ENCODE results near the gene GABARAPL2.

The GABARAPL2 gene

DNA sequence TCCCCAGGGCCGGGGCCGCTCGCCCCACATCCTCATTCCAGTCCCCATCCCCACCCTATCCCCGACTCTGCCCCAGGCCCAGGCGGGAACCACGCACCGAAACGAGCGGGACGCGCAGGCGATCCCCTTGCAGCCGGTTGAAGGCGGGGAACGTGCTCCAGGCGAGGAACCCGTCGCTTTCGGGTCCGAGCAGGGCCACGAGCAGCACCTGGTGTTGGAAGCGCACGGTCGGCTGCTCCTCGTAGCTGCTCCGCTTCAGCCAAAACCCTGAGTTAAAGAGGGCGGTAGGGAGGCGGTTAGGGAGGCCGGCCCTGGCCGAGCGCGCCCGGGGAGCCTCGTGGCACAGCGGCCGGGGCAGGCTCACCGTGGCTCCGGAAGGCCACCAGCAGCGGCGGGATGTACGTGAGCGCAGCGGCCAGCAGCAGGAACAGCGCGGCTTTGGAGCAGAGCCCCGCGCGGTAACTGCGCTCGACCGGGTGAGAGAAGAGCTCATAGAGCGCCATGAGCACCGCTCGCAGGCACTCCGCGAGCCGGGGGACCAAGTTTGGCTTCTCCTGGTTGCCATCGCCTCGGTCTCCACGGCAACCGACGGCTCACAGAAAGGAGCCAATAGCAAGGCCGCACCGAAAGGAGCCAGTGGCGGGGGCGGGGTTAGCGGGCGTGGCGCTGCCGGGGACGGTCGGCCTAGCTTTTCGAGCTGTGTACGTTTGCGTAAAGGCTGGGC lies 10.3 kb upstream of the GABARAPL2 start, which contains the start of gene TMEM231:
Gene TMEM231 (minus strand): TSS at position 546 of the 724 bp plus-strand sequence. CDS start 43 bp downstream, at position 503.
- peak within 1 kb of the TSS; percentile 78 to 95 for H3K4me3 ChIP-seq (ENCODE audit: low read depth in 1 of 2, low read length in 2 of 2)
- H3K9me3 ChIP-seq (ENCODE audit: control insufficient read depth in 1 of 2, low read length in 2 of 2) = no peaks in the 10 kb centered on the region
- peak within 1 kb of the TSS; percentile 75 for H3K27ac ChIP-seq (ENCODE audit: low read length)
- peaks cover 0 to 8% of the 10 kb centered on the region in 2 donors for H3K4me1 ChIP-seq (ENCODE audit: control insufficient read depth in 1 of 2, insufficient read depth in 2 of 2, low read length in 2 of 2)
- H3K36me3 ChIP-seq (ENCODE audit: control insufficient read depth in 1 of 2, insufficient read depth in 2 of 2, low read length in 2 of 2) = no peaks in the 10 kb centered on the region
- H3K27me3 ChIP-seq (ENCODE audit: low read depth, low read length) = no peaks in the 10 kb centered on the region

DNA sequence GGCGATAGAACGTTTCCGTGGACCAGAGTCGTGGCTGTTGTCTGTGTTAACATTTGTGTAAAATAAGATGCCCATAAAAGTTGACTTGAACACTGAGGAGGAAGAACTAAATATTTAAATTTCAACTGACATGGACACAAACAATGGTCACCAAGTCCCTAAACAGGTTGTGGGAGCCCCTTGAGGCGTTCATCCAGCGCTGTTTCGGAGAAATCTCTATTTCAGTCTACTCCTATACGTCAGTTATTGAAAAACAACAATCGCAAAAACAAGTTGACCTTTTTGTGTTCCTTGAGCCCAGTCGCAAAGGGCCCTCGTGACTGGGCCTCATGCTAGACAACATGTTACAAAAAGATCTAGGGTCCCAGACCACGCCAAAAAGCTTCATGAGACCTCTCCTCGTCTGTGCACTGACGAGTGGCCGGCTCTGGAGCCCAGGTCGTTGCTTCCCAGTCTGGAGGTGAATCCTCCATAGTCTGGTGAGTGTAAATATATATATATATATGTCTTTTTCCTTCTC lies 9.7 kb upstream of the GABARAPL2 start:
- H3K9me3 ChIP-seq (ENCODE audit: control insufficient read depth in 1 of 2, low read length in 2 of 2) = no peaks in the 10 kb centered on the region
- H3K27ac ChIP-seq (ENCODE audit: low read length) = peak overlapping the region; percentile 75
- no peaks in the 10 kb centered on the region for H3K27me3 ChIP-seq (ENCODE audit: low read depth, low read length)
- no peaks in the 10 kb centered on the region for H3K36me3 ChIP-seq (ENCODE audit: control insufficient read depth in 1 of 2, insufficient read depth in 2 of 2, low read length in 2 of 2)
- H3K4me1 ChIP-seq (ENCODE audit: control insufficient read depth in 1 of 2, insufficient read depth in 2 of 2, low read length in 2 of 2) = peaks cover 0 to 8% of the 10 kb centered on the region in 2 donors
- peak overlapping the region; percentile 78 to 95 for H3K4me3 ChIP-seq (ENCODE audit: low read depth in 1 of 2, low read length in 2 of 2)

DNA sequence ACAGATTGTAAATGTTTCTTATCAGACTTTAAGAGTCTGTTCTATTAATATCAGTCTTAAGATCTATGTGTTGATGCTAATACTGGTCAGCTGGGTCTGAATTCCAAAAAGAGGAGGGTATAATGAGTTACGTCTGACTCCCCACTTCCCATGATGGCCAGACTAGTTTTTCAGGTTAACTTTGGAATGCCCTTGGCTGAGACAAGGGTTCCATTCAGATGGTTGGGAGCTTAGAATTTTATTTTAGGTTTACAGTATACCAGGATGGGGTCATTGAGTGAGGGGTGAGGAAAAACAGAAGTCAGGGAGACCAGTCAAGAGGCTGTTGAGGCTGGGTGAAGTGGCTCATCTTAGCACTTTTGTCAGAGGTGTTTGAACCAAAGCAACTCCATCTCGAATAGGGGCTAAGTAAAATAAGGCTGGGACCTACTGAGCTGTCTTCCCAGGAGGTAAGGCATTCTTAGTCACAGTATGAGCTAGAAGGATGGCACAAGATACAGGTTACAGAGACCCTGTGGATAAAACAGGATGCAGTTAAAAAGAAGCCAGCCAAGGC lies 7.3 kb upstream of the GABARAPL2 start:
- no peaks in the 10 kb centered on the region for H3K27me3 ChIP-seq (ENCODE audit: low read depth, low read length)
- no peak overlapping the region for H3K27ac ChIP-seq (ENCODE audit: low read length)
- H3K4me3 ChIP-seq (ENCODE audit: low read depth in 1 of 2, low read length in 2 of 2) = no peak overlapping the region
- no peaks in the 10 kb centered on the region for H3K36me3 ChIP-seq (ENCODE audit: control insufficient read depth in 1 of 2, insufficient read depth in 2 of 2, low read length in 2 of 2)
- H3K4me1 ChIP-seq (ENCODE audit: control insufficient read depth in 1 of 2, insufficient read depth in 2 of 2, low read length in 2 of 2) = peaks cover 0 to 8% of the 10 kb centered on the region in 2 donors
- no peaks in the 10 kb centered on the region for H3K9me3 ChIP-seq (ENCODE audit: control insufficient read depth in 1 of 2, low read length in 2 of 2)

- peaks cover 0 to 5% of the 10 kb centered on the region in 2 donors for H3K4me1 ChIP-seq (ENCODE audit: control insufficient read depth in 1 of 2, insufficient read depth in 2 of 2, low read length in 2 of 2)
- no peaks in the 10 kb centered on the region for H3K27me3 ChIP-seq (ENCODE audit: low read depth, low read length)
- H3K27ac ChIP-seq (ENCODE audit: low read length) = no peak overlapping the region
- H3K36me3 ChIP-seq (ENCODE audit: control insufficient read depth in 1 of 2, insufficient read depth in 2 of 2, low read length in 2 of 2) = no peaks in the 10 kb centered on the region
- no peaks in the 10 kb centered on the region for H3K9me3 ChIP-seq (ENCODE audit: control insufficient read depth in 1 of 2, low read length in 2 of 2)
- H3K4me3 ChIP-seq (ENCODE audit: low read depth in 1 of 2, low read length in 2 of 2) = no peak overlapping the region
Observed at GRCh38 chr16:75559564-75560372, 6.4 kb upstream of the GABARAPL2 start.

GRCh38 chr16:75565640-75566039 lies 539 bp upstream of the GABARAPL2 start:
- peak overlapping the region; percentile 72 for H3K27ac ChIP-seq (ENCODE audit: low read length)
- no peaks in the 10 kb centered on the region for H3K27me3 ChIP-seq (ENCODE audit: low read depth, low read length)
- peaks cover 24 to 27% of the 10 kb centered on the region in 2 donors for H3K36me3 ChIP-seq (ENCODE audit: control insufficient read depth in 1 of 2, insufficient read depth in 2 of 2, low read length in 2 of 2)
- H3K4me3 ChIP-seq (ENCODE audit: low read depth in 1 of 2, low read length in 2 of 2) = peak overlapping the region; percentile 93 to 99
- H3K4me1 ChIP-seq (ENCODE audit: control insufficient read depth in 1 of 2, insufficient read depth in 2 of 2, low read length in 2 of 2) = peaks cover 9 to 43% of the 10 kb centered on the region in 2 donors
- H3K9me3 ChIP-seq (ENCODE audit: control insufficient read depth in 1 of 2, low read length in 2 of 2) = no peaks in the 10 kb centered on the region

GRCh38 chr16:75566758-75567255 lies 628 bp downstream of the GABARAPL2 start:
- H3K36me3 ChIP-seq (ENCODE audit: control insufficient read depth in 1 of 2, insufficient read depth in 2 of 2, low read length in 2 of 2) = peaks cover 24 to 36% of the 10 kb centered on the region in 2 donors
- no peaks in the 10 kb centered on the region for H3K9me3 ChIP-seq (ENCODE audit: control insufficient read depth in 1 of 2, low read length in 2 of 2)
- no peaks in the 10 kb centered on the region for H3K27me3 ChIP-seq (ENCODE audit: low read depth, low read length)
- H3K4me3 ChIP-seq (ENCODE audit: low read depth in 1 of 2, low read length in 2 of 2) = peak overlapping the region; percentile 93 to 99
- peaks cover 9 to 50% of the 10 kb centered on the region in 2 donors for H3K4me1 ChIP-seq (ENCODE audit: control insufficient read depth in 1 of 2, insufficient read depth in 2 of 2, low read length in 2 of 2)
- H3K27ac ChIP-seq (ENCODE audit: low read length) = peak overlapping the region; percentile 8

DNA sequence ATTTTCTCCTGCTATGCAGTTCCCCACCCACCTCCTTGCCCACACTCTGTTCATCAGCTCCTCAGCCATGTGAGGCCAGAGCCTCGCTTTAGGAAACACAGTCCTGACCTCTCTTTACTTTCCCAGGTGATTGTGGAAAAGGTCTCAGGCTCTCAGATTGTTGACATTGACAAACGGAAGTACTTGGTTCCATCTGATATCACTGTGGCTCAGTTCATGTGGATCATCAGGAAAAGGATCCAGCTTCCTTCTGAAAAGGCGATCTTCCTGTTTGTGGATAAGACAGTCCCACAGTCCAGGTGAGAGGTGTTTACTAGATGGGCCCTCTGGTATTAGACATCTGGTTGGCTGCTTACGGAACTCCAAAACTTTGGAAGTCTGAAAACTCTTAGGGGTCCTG lies 1.7 kb downstream of the GABARAPL2 start:
- Histone ChIP-seq H3K27me3 (ENCODE audit: low read depth, low read length) (no peaks in the 10 kb centered on the region), H3K4me1 (ENCODE audit: control insufficient read depth in 1 of 2, insufficient read depth in 2 of 2, low read length in 2 of 2) (peaks cover 9 to 55% of the 10 kb centered on the region in 2 donors), H3K9me3 (ENCODE audit: control insufficient read depth in 1 of 2, low read length in 2 of 2) (no peaks in the 10 kb centered on the region), H3K27ac (ENCODE audit: low read length) (no peak overlapping the region), H3K36me3 (ENCODE audit: control insufficient read depth in 1 of 2, insufficient read depth in 2 of 2, low read length in 2 of 2) (peaks cover 32 to 47% of the 10 kb centered on the region in 2 donors), H3K4me3 (ENCODE audit: low read depth in 1 of 2, low read length in 2 of 2) (no peak overlapping the region)

GRCh38 chr16:75570396-75571065 lies 4.4 kb downstream of the GABARAPL2 start:
- H3K4me3 ChIP-seq (ENCODE audit: low read depth in 1 of 2, low read length in 2 of 2) = no peak overlapping the region
- H3K4me1 ChIP-seq (ENCODE audit: control insufficient read depth in 1 of 2, insufficient read depth in 2 of 2, low read length in 2 of 2) = peaks cover 9 to 55% of the 10 kb centered on the region in 2 donors
- no peak overlapping the region for H3K27ac ChIP-seq (ENCODE audit: low read length)
- H3K36me3 ChIP-seq (ENCODE audit: control insufficient read depth in 1 of 2, insufficient read depth in 2 of 2, low read length in 2 of 2) = peaks cover 45 to 61% of the 10 kb centered on the region in 2 donors
- no peaks in the 10 kb centered on the region for H3K9me3 ChIP-seq (ENCODE audit: control insufficient read depth in 1 of 2, low read length in 2 of 2)
- no peaks in the 10 kb centered on the region for H3K27me3 ChIP-seq (ENCODE audit: low read depth, low read length)

DNA sequence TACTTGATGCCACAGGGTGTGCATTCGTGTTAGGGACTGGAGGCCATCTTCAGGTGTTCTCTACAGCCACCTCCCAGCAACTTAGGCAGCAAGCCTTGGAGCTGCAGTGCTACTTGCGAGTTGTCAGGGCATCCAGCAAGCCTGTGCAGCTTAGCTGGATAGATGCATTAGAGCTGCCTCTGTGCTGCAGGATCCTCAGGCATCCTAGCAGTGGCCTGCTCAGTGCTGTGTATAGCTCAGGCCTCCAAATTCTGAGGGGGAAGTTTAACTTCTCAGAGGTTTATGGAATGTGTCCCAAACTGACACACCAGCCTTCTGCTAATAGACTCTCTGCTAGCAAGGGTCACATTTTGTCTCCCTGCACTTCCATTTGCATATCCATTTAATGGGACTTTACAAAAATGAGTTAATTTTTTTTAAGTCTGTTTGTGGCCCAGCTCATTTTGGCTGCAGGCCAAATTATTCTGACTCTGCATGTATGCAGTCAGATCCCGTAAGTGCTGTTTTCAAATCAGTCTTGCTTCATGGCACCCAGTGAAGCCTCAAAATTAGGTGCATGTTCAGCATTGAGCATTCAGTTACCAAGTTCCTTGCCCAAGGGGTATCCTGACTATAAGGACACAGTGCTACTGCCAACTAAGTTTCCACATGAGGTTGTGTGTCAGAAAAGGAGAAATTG lies 6.8 kb downstream of the GABARAPL2 start:
- Histone ChIP-seq H3K36me3 (ENCODE audit: control insufficient read depth in 1 of 2, insufficient read depth in 2 of 2, low read length in 2 of 2) (peaks cover 61 to 84% of the 10 kb centered on the region in 2 donors), H3K27ac (ENCODE audit: low read length) (no peak overlapping the region), H3K4me3 (ENCODE audit: low read depth in 1 of 2, low read length in 2 of 2) (no peak overlapping the region), H3K27me3 (ENCODE audit: low read depth, low read length) (no peaks in the 10 kb centered on the region), H3K9me3 (ENCODE audit: control insufficient read depth in 1 of 2, low read length in 2 of 2) (no peaks in the 10 kb centered on the region), H3K4me1 (ENCODE audit: control insufficient read depth in 1 of 2, insufficient read depth in 2 of 2, low read length in 2 of 2) (peaks cover 1 to 41% of the 10 kb centered on the region in 2 donors)

GRCh38 chr16:75573955-75574354 lies 7.8 kb downstream of the GABARAPL2 start:
- Histone ChIP-seq H3K27ac (ENCODE audit: low read length) (no peak overlapping the region), H3K9me3 (ENCODE audit: control insufficient read depth in 1 of 2, low read length in 2 of 2) (no peaks in the 10 kb centered on the region), H3K4me1 (ENCODE audit: control insufficient read depth in 1 of 2, insufficient read depth in 2 of 2, low read length in 2 of 2) (peaks cover 0 to 33% of the 10 kb centered on the region in 2 donors), H3K36me3 (ENCODE audit: control insufficient read depth in 1 of 2, insufficient read depth in 2 of 2, low read length in 2 of 2) (peaks cover 57 to 84% of the 10 kb centered on the region in 2 donors), H3K27me3 (ENCODE audit: low read depth, low read length) (no peaks in the 10 kb centered on the region), H3K4me3 (ENCODE audit: low read depth in 1 of 2, low read length in 2 of 2) (no peak overlapping the region)

Data from muscle layer of duodenum (tissue), 2 donors.